Pancreas (tissue), 10 donors: ENCODE results near the gene VSIG1. TPM values are rescaled to one million over a fixed set of nuclear protein-coding genes. Genes with fewer than 3 reads are reported as not detected.

ENCODE experiments used
- ATAC-seq, 4 donors: fragments of 200-7000 bp; cut with Tn5 transposase; one replicate each; pipeline versions ENCODE4 v1.8.0 to v1.9.1; 2020; ENCODE audit warnings: mild to moderate bottlenecking in 4 of 4, moderate library complexity in 4 of 4
- DNase-seq, 6 donors: peaks; one replicate each; pipeline ENCODE4 v3.0.0-alpha.2; 2020
- FAIRE-seq: peaks from 2 replicates; lab custom pipeline; 2012; peaks lifted over from hg19 to GRCh38; lab: Jason Lieb, UNC
- H3K27ac ChIP-seq, 4 donors: fragments of 200-600 bp; sonication (generic); 1 replicate in 3 of 4; 2 replicates in 1 of 4; pipeline versions ENCODE4 v1.5.0 to v1.8.0; 2020
- H3K27me3 ChIP-seq, 4 donors: fragments of 200-600 bp; one replicate each; pipeline ENCODE4 v1.8.0; 2021
- H3K36me3 ChIP-seq, 3 donors: fragments of 200-600 bp; sonication (generic) in 1 of 3; one replicate each; pipeline versions ENCODE4 v1.5.0 to v1.8.0; 2020 to 2021
- H3K4me1 ChIP-seq, 3 donors: fragments of 200-600 bp; one replicate each; pipeline ENCODE4 v1.8.0; 2021
- H3K4me3 ChIP-seq, 4 donors: fragments of 200-600 bp; sonication (generic) in 2 of 4; one replicate each; pipeline versions ENCODE4 v1.5.0 to v1.8.0; 2020 to 2021
- H3K9me3 ChIP-seq, 4 donors: fragments of 200-600 bp; one replicate each; pipeline ENCODE4 v1.8.0; 2021
- CTCF ChIP-seq, 4 donors: fragments of 200-600 bp; sonication (generic) in 3 of 4; IDR thresholded peaks; one replicate each; pipeline versions ENCODE4 v1.5.0 to v1.8.0; 2021; ENCODE audit warnings: antibody characterized with exemption in 4 of 4
- WGBS, 2 donors: extraction: QIAGEN DNeasy Blood & Tissue Kit; methylation state at CpG; one replicate each; pipeline ENCODE4 v1.1.7; 2013; 5-methylcytosine and 5-hydroxymethylcytosine counted together
- intact Hi-C, 3 donors: fragments of 100-400 bp; cut with DNase I; formaldehyde crosslinking; loops; one replicate each; pipeline versions ENCODE4 v1.11.1 to v1.14.2; 2022
- polyA plus RNA-seq, 2 donors: library from polyadenylated mRNA; stranded (reverse); fragments of 200-250 nt; gene quantifications; one replicate each; pipeline ENCODE4 v1.2.3, GENCODE V29; 2013
- total RNA-seq, 6 donors: library from RNA; stranded (reverse); fragmentation: NEBNext Ultra II Directional in 4 of 6; extraction: Animal tissue kit (Norgen Biotek cat#: 25700) in 4 of 6; gene quantifications; one replicate each; pipeline versions ENCODE4 v1.2.1 to v1.2.4, GENCODE V29; 2021 to 2023
- donor health status: healthy with polysubstance abuse.
- donor health status: DM: no; HTN: no; CAD: no; lungs with moderate emphysema.
- donor health status: DM: no; HTN: no; CAD: no.
- donor health status: control.
- donor health status: control.
- donor health status: Bipolar disorder and iron deficiency.
- donor health status: DM: yes; HTN: yes; CAD: no.
- donor health status: DM: no; HTN: no; CAD: no.
- donor health status: DM: no; HTN: no; CAD: no.
- donor health status: DM: yes; HTN: yes; CAD: no.

VSIG1 gene
- total and polyA plus RNA-seq, 8 donors = 0.05 to 1.8 (median 0.19) TPM; not detected in 4

- Histone ChIP-seq H3K36me3 (no peaks in the 10 kb centered on the region), H3K27me3 (peaks cover 0 to 16% (median 6%) of the 10 kb centered on the region in 4 donors), H3K4me1 (no peaks in the 10 kb centered on the region), H3K27ac (no peak overlapping the region), H3K4me3 (no peak overlapping the region), H3K9me3 (no peaks in the 10 kb centered on the region)
- FAIRE-seq = peak; percentile 65
- DNase-seq = no peak
- no peak for TF ChIP-seq CTCF (IDR thresholded peaks at IDR 0.05)
- no peak for ATAC-seq
- intact Hi-C loops = no loop called here
These were observed 8.4 kb downstream of the VSIG1 start for GRCh38 chrX:108053218-108053617.

- no peak for TF ChIP-seq CTCF (IDR thresholded peaks at IDR 0.05)
- intact Hi-C loops = no loop called here
- peak; percentile 56 for FAIRE-seq
These were observed 10.7 kb downstream of the VSIG1 start for GRCh38 chrX:108055546-108055945.

GRCh38 chrX:108059801-108060200 is 14.9 kb downstream of the VSIG1 start:
- Histone ChIP-seq H3K27ac (no peak overlapping the region), H3K9me3 (no peaks in the 10 kb centered on the region), H3K4me1 (no peaks in the 10 kb centered on the region), H3K27me3 (no peaks in the 10 kb centered on the region), H3K36me3 (no peaks in the 10 kb centered on the region), H3K4me3 (no peak overlapping the region)
- TF ChIP-seq CTCF (IDR thresholded peaks at IDR 0.05) = no peak
- DNase-seq (no peak), ATAC-seq (no peak), FAIRE-seq (no peak)
- intact Hi-C loops = loop anchor here in 1 of 3 donors (5.0 kb wide), 1 partner anchor 32 kb away; no protein-coding TSS in a partner anchor
- 71 to 73% methylated on average over 1 of the region's 1 CpG for WGBS, 2 donors

More at GRCh38 chrX:108055546-108055945, 10.7 kb downstream of the VSIG1 start:
- no peaks in the 10 kb centered on the region for H3K9me3 ChIP-seq
- H3K36me3 ChIP-seq = no peaks in the 10 kb centered on the region
- H3K27ac ChIP-seq = no peak overlapping the region
- H3K4me3 ChIP-seq = no peak overlapping the region
- ATAC-seq = no peak
- DNase-seq = no peak
- H3K27me3 ChIP-seq = peaks cover 0 to 16% (median 4%) of the 10 kb centered on the region in 4 donors
- no peaks in the 10 kb centered on the region for H3K4me1 ChIP-seq

- Histone ChIP-seq H3K9me3 (no peaks in the 10 kb centered on the region), H3K27me3 (no peaks in the 10 kb centered on the region), H3K27ac (no peak overlapping the region), H3K36me3 (no peaks in the 10 kb centered on the region), H3K4me3 (no peak overlapping the region), H3K4me1 (no peaks in the 10 kb centered on the region)
- 44 to 55% methylated on average over 1 of the region's 1 CpG for WGBS, 2 donors
- FAIRE-seq (no peak), ATAC-seq (no peak), DNase-seq (no peak)
- TF ChIP-seq CTCF (IDR thresholded peaks at IDR 0.05) = no peak
- intact Hi-C loops = loop anchor here in 1 of 3 donors (5.0 kb wide), 1 partner anchor 37 kb away; no protein-coding TSS in a partner anchor
These were observed 19.1 kb downstream of the VSIG1 start for GRCh38 chrX:108064001-108064400.

- ATAC-seq (no peak), DNase-seq (no peak), FAIRE-seq (no peak)
- no peak for TF ChIP-seq CTCF (IDR thresholded peaks at IDR 0.05)
- Histone ChIP-seq H3K27ac (no peak overlapping the region), H3K4me1 (no peaks in the 10 kb centered on the region), H3K4me3 (no peak overlapping the region), H3K9me3 (no peaks in the 10 kb centered on the region), H3K36me3 (no peaks in the 10 kb centered on the region), H3K27me3 (no peaks in the 10 kb centered on the region)
- 80 to 81% methylated on average over 2 of the region's 2 CpGs for WGBS, 2 donors
- intact Hi-C loops = loop anchor here in 1 of 3 donors (5.0 kb wide), 1 partner anchor 37 kb away; no protein-coding TSS in a partner anchor
These were observed 19.7 kb downstream of the VSIG1 start for GRCh38 chrX:108064613-108065012.
